Frontal cortex (tissue), 4 donors: ENCODE measurements around the gene SURF2. TPM values are rescaled to one million over a fixed set of nuclear protein-coding genes. Genes with fewer than 3 reads are reported as not detected.
A peak's percentile ranks its signal among the peaks of the same experiment; 100 is the strongest.
"Not testable (repeated sequence)": the region's sequence is repeated elsewhere in the genome, so short reads cannot be mapped to it uniquely, and the experiment has no call there.

Experiments
- DNase-seq, 2 donors: peaks; one replicate each; pipeline ENCODE4 v3.0.0; 2012; ENCODE audit warnings: low spot score in 2 of 2
- FAIRE-seq: peaks from 2 replicates; lab custom pipeline; 2012; peaks lifted over from hg19 to GRCh38; lab: Jason Lieb, UNC
- total RNA-seq: library from RNA; depleted of rRNA; stranded (reverse); fragments of >200 nt; gene quantifications from one replicate; pipeline ENCODE4 v1.2.3, GENCODE V29; 2014
- donor health status: control.
- donor health status: control.
- donor health status: control.

Gene SURF2
- total RNA-seq, result 17.1 TPM

- peak; percentile 93 to 94 for DNase-seq
- FAIRE-seq, result no peak
These were observed at the start of gene SURF2, which contains the start of gene SURF1 for GRCh38 chr9:133356391-133357091. Gene SURF2, plus strand, starts transcription at chr9:133356550. Its CDS starts 43 bp downstream, at chr9:133356593. Gene SURF1, minus strand, starts transcription at chr9:133356487. Its CDS starts 34 bp downstream, at chr9:133356453.

- DNase-seq, result no peak
- FAIRE-seq, result no peak
These were observed 49.0 kb upstream of the SURF2 start for GRCh38 chr9:133307301-133307700.

GRCh38 chr9:133309608-133310007, 46.7 kb upstream of the SURF2 start:
- DNase-seq (no peak), FAIRE-seq (no peak)

GRCh38 chr9:133315997-133316396, 40.4 kb upstream of the SURF2 start:
- FAIRE-seq, result no peak

GRCh38 chr9:133317551-133317950, 38.8 kb upstream of the SURF2 start:
- not testable (repeated sequence) for DNase-seq, FAIRE-seq

More at GRCh38 chr9:133315997-133316396, 40.4 kb upstream of the SURF2 start:
- DNase-seq, result no peak

GRCh38 chr9:133320421-133320881, 35.9 kb upstream of the SURF2 start:
- FAIRE-seq, result no peak
- no peak for DNase-seq

- FAIRE-seq, result no peak
- DNase-seq, result no peak
These were observed 34.9 kb upstream of the SURF2 start for GRCh38 chr9:133321411-133321935.

- FAIRE-seq, result no peak
- DNase-seq, result no peak
These were observed 33.6 kb upstream of the SURF2 start for GRCh38 chr9:133322701-133323100.

GRCh38 chr9:133323211-133323610, 33.1 kb upstream of the SURF2 start:
- FAIRE-seq (no peak), DNase-seq (no peak)

- DNase-seq, result no peak
- no peak for FAIRE-seq
These were observed 32.2 kb upstream of the SURF2 start for GRCh38 chr9:133323991-133324703.

GRCh38 chr9:133327021-133327420, 29.3 kb upstream of the SURF2 start:
- not testable (repeated sequence) for FAIRE-seq, DNase-seq

- DNase-seq (no peak), FAIRE-seq (no peak)
These were observed 28.4 kb upstream of the SURF2 start for GRCh38 chr9:133327834-133328484.

- FAIRE-seq, DNase-seq: not testable (repeated sequence)
These were observed 26.8 kb upstream of the SURF2 start for GRCh38 chr9:133329306-133330156.

GRCh38 chr9:133331221-133331620, 25.1 kb upstream of the SURF2 start:
- FAIRE-seq (no peak), DNase-seq (no peak)

GRCh38 chr9:133331641-133332380, 24.5 kb upstream of the SURF2 start:
- DNase-seq, result no peak
- FAIRE-seq, result no peak

GRCh38 chr9:133332381-133332730, 24.0 kb upstream of the SURF2 start:
- no peak for FAIRE-seq
- no peak for DNase-seq

- DNase-seq, result no peak
These were observed 23.3 kb upstream of the SURF2 start for GRCh38 chr9:133333011-133333410.

GRCh38 chr9:133333566-133333965, 22.8 kb upstream of the SURF2 start:
- DNase-seq (no peak), FAIRE-seq (no peak)

More at GRCh38 chr9:133333011-133333410, 23.3 kb upstream of the SURF2 start:
- FAIRE-seq, result no peak

- no peak for FAIRE-seq
- DNase-seq, result no peak
These were observed 22.2 kb upstream of the SURF2 start for GRCh38 chr9:133334161-133334560.
